KOPT-K1 (cell line): ENCODE results near the gene HAAO.

Source experiments
- H3K27ac ChIP-seq: fragments of 200-600 bp; sonication (generic); 2 replicates; pipeline ENCODE4 v1.5.1; 2016; ENCODE audit warnings: antibody characterized with exemption, mild to moderate bottlenecking, low read depth, low read length; ENCODE audit not compliant: poor library complexity, severe bottlenecking
- H3K36me3 ChIP-seq: fragments of 200-600 bp; sonication (generic); 2 replicates; pipeline ENCODE4 v1.5.1; 2017; ENCODE audit warnings: antibody characterized with exemption, mild to moderate bottlenecking, low read length, moderate library complexity; ENCODE audit not compliant: insufficient read depth
- H3K9me3 ChIP-seq: fragments of 200-600 bp; sonication (generic); 2 replicates; pipeline ENCODE4 v1.5.1; 2017; ENCODE audit warnings: antibody characterized with exemption, low read length, mild to moderate bottlenecking; ENCODE audit not compliant: insufficient read depth, poor library complexity, severe bottlenecking

HAAO gene

GRCh38 chr2:42804891-42805290 is 12.5 kb upstream of the HAAO start:
- Histone ChIP-seq H3K27ac (no peak overlapping the region), H3K9me3 (no peaks in the 10 kb centered on the region)

GRCh38 chr2:42804338-42804737 is 12.0 kb upstream of the HAAO start:
- no peak overlapping the region for H3K27ac ChIP-seq
- H3K9me3 ChIP-seq = no peaks in the 10 kb centered on the region
- H3K36me3 ChIP-seq = no peaks in the 10 kb centered on the region

More at GRCh38 chr2:42804891-42805290, 12.5 kb upstream of the HAAO start:
- no peaks in the 10 kb centered on the region for H3K36me3 ChIP-seq

GRCh38 chr2:42802150-42802549 is 9.8 kb upstream of the HAAO start:
- Histone ChIP-seq H3K9me3 (no peaks in the 10 kb centered on the region), H3K27ac (no peak overlapping the region), H3K36me3 (no peaks in the 10 kb centered on the region)

GRCh38 chr2:42801381-42801780 is 9.0 kb upstream of the HAAO start:
- H3K9me3 ChIP-seq = no peaks in the 10 kb centered on the region
- no peak overlapping the region for H3K27ac ChIP-seq

GRCh38 chr2:42800981-42801380 is 8.6 kb upstream of the HAAO start:
- Histone ChIP-seq H3K9me3 (no peaks in the 10 kb centered on the region), H3K27ac (no peak overlapping the region), H3K36me3 (no peaks in the 10 kb centered on the region)

More at GRCh38 chr2:42801381-42801780, 9.0 kb upstream of the HAAO start:
- no peaks in the 10 kb centered on the region for H3K36me3 ChIP-seq

- Histone ChIP-seq H3K27ac (no peak overlapping the region), H3K9me3 (no peaks in the 10 kb centered on the region), H3K36me3 (no peaks in the 10 kb centered on the region)
Measured at GRCh38 chr2:42800461-42800962, 8.1 kb upstream of the HAAO start.

- Histone ChIP-seq H3K27ac (no peak overlapping the region), H3K36me3 (no peaks in the 10 kb centered on the region), H3K9me3 (no peaks in the 10 kb centered on the region)
Measured at GRCh38 chr2:42799881-42800280, 7.5 kb upstream of the HAAO start.

- H3K9me3 ChIP-seq = no peaks in the 10 kb centered on the region
- no peak overlapping the region for H3K27ac ChIP-seq
- H3K36me3 ChIP-seq = no peaks in the 10 kb centered on the region
Measured at GRCh38 chr2:42797281-42797680, 4.9 kb upstream of the HAAO start.

- Histone ChIP-seq H3K27ac (no peak overlapping the region), H3K36me3 (no peaks in the 10 kb centered on the region), H3K9me3 (no peaks in the 10 kb centered on the region)
Measured at GRCh38 chr2:42796427-42797248, 4.3 kb upstream of the HAAO start.

- no peak overlapping the region for H3K27ac ChIP-seq
- no peaks in the 10 kb centered on the region for H3K9me3 ChIP-seq
- H3K36me3 ChIP-seq = no peaks in the 10 kb centered on the region
Measured at GRCh38 chr2:42795841-42796301, 3.5 kb upstream of the HAAO start.

- Histone ChIP-seq H3K36me3 (no peaks in the 10 kb centered on the region), H3K9me3 (no peaks in the 10 kb centered on the region), H3K27ac (no peak overlapping the region)
Measured at GRCh38 chr2:42795275-42795674, 2.9 kb upstream of the HAAO start.

- Histone ChIP-seq H3K27ac (no peak overlapping the region), H3K9me3 (no peaks in the 10 kb centered on the region), H3K36me3 (no peaks in the 10 kb centered on the region)
Measured at GRCh38 chr2:42794271-42795046, 2.1 kb upstream of the HAAO start.

GRCh38 chr2:42793334-42794270 is 1.2 kb upstream of the HAAO start:
- Histone ChIP-seq H3K36me3 (no peaks in the 10 kb centered on the region), H3K9me3 (no peaks in the 10 kb centered on the region), H3K27ac (no peak overlapping the region)

- no peak overlapping the region for H3K27ac ChIP-seq
- no peaks in the 10 kb centered on the region for H3K9me3 ChIP-seq
- no peaks in the 10 kb centered on the region for H3K36me3 ChIP-seq
Measured at GRCh38 chr2:42792087-42792582, 248 bp downstream of the HAAO start.
